Measurements from ENCODE around the gene NCAPH2. TPM values are rescaled to one million over a fixed set of nuclear protein-coding genes. Genes with fewer than 3 reads are reported as not detected.

Gene NCAPH2
- total and polyA plus RNA-seq, 2 of the 8 experiments (the other 6 are each of a cell fraction or from before 2014, with no cell fraction given): 62.2 to 81.6 TPM

GRCh38 chr22:50519151-50519550 lies 11.1 kb downstream of the NCAPH2 start:
- H3K4me2 ChIP-seq (ENCODE audit: insufficient read depth in 1 of 2, low read depth in 2 of 2, low read length in 2 of 2): no peak overlapping the region
- H4K5ac ChIP-seq (ENCODE audit: insufficient read length, low read depth, low read length): no peak overlapping the region
- H3K23me2 ChIP-seq (ENCODE audit: low read depth, low read length): no peaks in the 10 kb centered on the region
- no peak overlapping the region for H3K9ac ChIP-seq (replicated peaks in 1 of 4; ENCODE audit: extremely low read depth in 1 of 4, low read depth in 3 of 4, low read length in 3 of 4)
- H4K91ac ChIP-seq (replicated peaks; ENCODE audit: insufficient read length, low read length): no peak overlapping the region
- ChIA-PET CTCF (ENCODE audit: partially characterized antibody) (interaction anchor here (0.9 kb wide), 1 partner anchor 47 kb away, joined by 3 read pairs; no protein-coding TSS in a partner anchor), POLR2A (ENCODE audit: partially characterized antibody) (interaction anchor here (0.8 to 1.3 kb wide), 3 partner anchors 9 to 12 kb away, joined by 3 to 8 read pairs (median 3); partner anchors contain the start of genes LMF2 and NCAPH2)
- peaks cover 8% of the 10 kb centered on the region; the same call in 1 of the 2 replicates for H3K79me1 ChIP-seq (ENCODE audit: low read depth, low read length)
- no peak overlapping the region for H3K23ac ChIP-seq (ENCODE audit: insufficient read length)
- H2BK5ac ChIP-seq (ENCODE audit: low read depth, low read length): no peak overlapping the region
- no peak overlapping the region for H3K14ac ChIP-seq (ENCODE audit: insufficient read length)
- H2BK20ac ChIP-seq (ENCODE audit: low read length): no peak overlapping the region
- no peak overlapping the region for H2BK15ac ChIP-seq (ENCODE audit: low read length)
- peaks cover 8 to 14% of the 10 kb centered on the region in 2 experiments; a peak in 2 of 4 replicates for H3K79me2 ChIP-seq (ENCODE audit: control insufficient read depth in 1 of 2, insufficient read depth in 2 of 2, low read length in 2 of 2)
- peaks cover 4 to 25% (median 19%) of the 10 kb centered on the region in 4 experiments; a peak in 7 of 8 replicates for H3K36me3 ChIP-seq (ENCODE audit: control insufficient read depth in 2 of 4, insufficient read depth in 4 of 4, low read length in 3 of 4)
- H4K20me1 ChIP-seq (replicated peaks in 1 of 2; ENCODE audit: control insufficient read depth in 1 of 2, insufficient read depth in 2 of 2, low read length in 2 of 2): peaks cover 6 to 16% of the 10 kb centered on the region in 2 experiments
- H2AK5ac ChIP-seq (ENCODE audit: low read depth, low read length): no peak overlapping the region
- no peak overlapping the region for H3K18ac ChIP-seq (ENCODE audit: extremely low read depth, low read length)
- H3K4ac ChIP-seq (replicated peaks; ENCODE audit: insufficient read length, low read depth, low read length): no peak overlapping the region
- FAIRE-seq: no peak
- no peaks in the 10 kb centered on the region for H3K9me3 ChIP-seq (ENCODE audit: insufficient read depth in 2 of 2, low read depth in 1 of 2, low read length in 1 of 2)
- H2BK12ac ChIP-seq (ENCODE audit: low read depth, low read length): no peak overlapping the region
- 90% methylated on average over 8 of the region's 8 CpGs; no CpG with 5 or more reads in 1 of the 2 experiments for WGBS, 2 experiments (ENCODE audit: extremely low coverage in 1 of 2, insufficient coverage in 1 of 2, insufficient read length in 1 of 2, insufficient replicate concordance in 2 of 2, low coverage in 1 of 2, low lambda C conversion rate in 2 of 2, missing lambda C conversion rate in 1 of 2)
- no peak overlapping the region for H4K8ac ChIP-seq (ENCODE audit: extremely low read depth, insufficient read depth, low read length)
- no peak overlapping the region for H3K27ac ChIP-seq (ENCODE audit: low read depth, low read length)
- no peak for DNase-seq (ENCODE audit: low read depth in 1 of 2, low spot score in 2 of 2)
- no peaks in the 10 kb centered on the region for H3K4me1 ChIP-seq (replicated peaks in 1 of 4; ENCODE audit: control insufficient read depth in 3 of 4, insufficient read depth in 4 of 4, low read length in 3 of 4)
- no peak overlapping the region for H2BK120ac ChIP-seq (replicated peaks; ENCODE audit: low read depth, low read length)
- H3K56ac ChIP-seq (replicated peaks; ENCODE audit: insufficient read length, low read depth, low read length): no peak overlapping the region
- H3K27me3 ChIP-seq (replicated peaks in 1 of 4; ENCODE audit: control insufficient read depth in 3 of 4, extremely low read depth in 1 of 4, insufficient read depth in 3 of 4, low read length in 3 of 4): no peaks in the 10 kb centered on the region
- H3K4me3 ChIP-seq (ENCODE audit: extremely low read depth in 1 of 4, insufficient read depth in 2 of 4, low read depth in 3 of 4, low read length in 4 of 4): no peak overlapping the region
- H2AFZ ChIP-seq (ENCODE audit: low read length): no peak overlapping the region
- TF ChIP-seq EGR1 (IDR thresholded peaks at IDR 0.05; ENCODE audit: borderline replicate concordance, low read depth, low read length) (no peak), SIX5 (IDR thresholded peaks at IDR 0.05; ENCODE audit: low read depth, low read length) (no peak), BRCA1 (IDR thresholded peaks at IDR 0.05; ENCODE audit: low read depth, low read length) (no peak), POU5F1 (IDR thresholded peaks at IDR 0.05; ENCODE audit: low read depth, low read length) (no peak), PHF8 (conservative IDR thresholded peaks at IDR 0.05; ENCODE audit: low read depth, low read length) (no peak), CHD1 (IDR thresholded peaks at IDR 0.05; ENCODE audit: low read depth, low read length) (no peak), ATF2 (IDR thresholded peaks at IDR 0.05; ENCODE audit: low read length) (no peak), RFX5 (IDR thresholded peaks at IDR 0.05; ENCODE audit: borderline replicate concordance, low read depth, low read length) (no peak), KDM1A (IDR thresholded peaks at IDR 0.05; ENCODE audit: borderline replicate concordance, low read length) (no peak), CEBPB (IDR thresholded peaks at IDR 0.05; ENCODE audit: low read depth, low read length) (no peak), POLR2A (IDR thresholded peaks at IDR 0.05; ENCODE audit: control extremely low read depth in 1 of 2, low read depth in 2 of 2, low read length in 2 of 2) (no peak), JUND (IDR thresholded peaks at IDR 0.05; ENCODE audit: low read length) (no peak), RXRA (IDR thresholded peaks at IDR 0.05; ENCODE audit: insufficient read depth, low read depth, low read length) (no peak)

All from H1 (cell line).